Muscle layer of colon (tissue), 2 donors: Measurements from ENCODE around the gene NECTIN2.

Experiments
- H3K27ac ChIP-seq: one replicate; pipeline ENCODE4 v1.7.0; 2013; ENCODE audit warnings: low read depth, mild to moderate bottlenecking, low read length, moderate library complexity
- H3K27me3 ChIP-seq, 2 donors: one replicate each; pipeline ENCODE4 v1.7.0; 2013; ENCODE audit warnings: low read length in 2 of 2, mild to moderate bottlenecking in 2 of 2; ENCODE audit not compliant: insufficient read depth in 2 of 2, control insufficient read depth in 1 of 2
- H3K36me3 ChIP-seq: one replicate; pipeline ENCODE4 v1.7.0; 2013; ENCODE audit warnings: mild to moderate bottlenecking, low read length; ENCODE audit not compliant: insufficient read depth
- H3K4me1 ChIP-seq: one replicate; pipeline ENCODE4 v1.7.0; 2013; ENCODE audit warnings: mild to moderate bottlenecking, low read length; ENCODE audit not compliant: insufficient read depth
- H3K4me3 ChIP-seq, 2 donors: one replicate each; pipeline ENCODE4 v1.7.0; 2013; ENCODE audit warnings: low read length in 2 of 2, low read depth in 1 of 2, mild to moderate bottlenecking in 1 of 2, moderate library complexity in 1 of 2
- H3K9ac ChIP-seq: one replicate; pipeline ENCODE4 v1.7.0; 2013; ENCODE audit warnings: low read length
- H3K9me3 ChIP-seq: one replicate; pipeline ENCODE4 v1.7.0; 2013; ENCODE audit warnings: mild to moderate bottlenecking, low read length
- donor health status: abdominal sarcoma.
- donor health status: Adenocarcinoma of cecum.

NECTIN2 gene

GRCh38 chr19:44891016-44891882 is 45.2 kb downstream of the NECTIN2 start, which contains the start of gene TOMM40:
TSS of gene TOMM40 (plus strand) at chr19:44891254. CDS start at chr19:44891416, 162 bp downstream.
- Histone ChIP-seq H3K4me1 (peaks cover 22% of the 10 kb centered on the region), H3K9ac (peak within 1 kb of the TSS; percentile 51), H3K27me3 (no peaks in the 10 kb centered on the region), H3K27ac (peak within 1 kb of the TSS; percentile 92), H3K9me3 (no peaks in the 10 kb centered on the region), H3K4me3 (peak within 1 kb of the TSS; percentile 88 to 89), H3K36me3 (peaks cover 38% of the 10 kb centered on the region)

- Histone ChIP-seq H3K4me1 (peaks cover 22% of the 10 kb centered on the region), H3K9ac (no peak overlapping the region), H3K27me3 (no peaks in the 10 kb centered on the region), H3K9me3 (no peaks in the 10 kb centered on the region), H3K27ac (no peak overlapping the region), H3K36me3 (peaks cover 47% of the 10 kb centered on the region), H3K4me3 (no peak overlapping the region)
These were observed 46.8 kb downstream of the NECTIN2 start for GRCh38 chr19:44892932-44893331.

- H3K4me1 ChIP-seq = peaks cover 22% of the 10 kb centered on the region
- no peaks in the 10 kb centered on the region for H3K9me3 ChIP-seq
- H3K27me3 ChIP-seq = no peaks in the 10 kb centered on the region
- H3K36me3 ChIP-seq = peaks cover 44% of the 10 kb centered on the region
- no peak overlapping the region for H3K4me3 ChIP-seq
- H3K9ac ChIP-seq = no peak overlapping the region
- H3K27ac ChIP-seq = no peak overlapping the region
These were observed 47.4 kb downstream of the NECTIN2 start for GRCh38 chr19:44893332-44894051.

DNA sequence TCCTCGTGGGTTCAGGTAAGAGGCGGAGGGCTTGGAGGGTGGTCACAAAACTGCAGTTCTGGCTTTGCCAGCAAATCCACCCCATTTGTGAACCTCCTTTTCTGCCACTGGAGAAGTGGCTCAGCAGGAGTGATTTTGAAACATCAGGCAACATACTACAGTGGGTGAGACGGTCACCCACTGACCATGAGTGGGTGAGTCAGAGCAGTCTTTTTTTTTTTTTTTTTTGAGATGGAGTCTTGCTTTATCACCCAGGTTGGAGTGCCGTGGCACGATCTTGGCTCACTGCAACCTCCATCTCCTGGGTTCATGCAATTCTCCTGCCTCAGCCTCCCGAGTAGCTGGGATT is 47.9 kb downstream of the NECTIN2 start:
- H3K27me3 ChIP-seq = no peaks in the 10 kb centered on the region
- H3K9ac ChIP-seq = no peak overlapping the region
- no peak overlapping the region for H3K4me3 ChIP-seq
- H3K36me3 ChIP-seq = peaks cover 44% of the 10 kb centered on the region
- H3K4me1 ChIP-seq = peaks cover 22% of the 10 kb centered on the region
- no peak overlapping the region for H3K27ac ChIP-seq
- H3K9me3 ChIP-seq = no peaks in the 10 kb centered on the region

GRCh38 chr19:44894946-44895345 is 48.8 kb downstream of the NECTIN2 start:
- Histone ChIP-seq H3K4me3 (no peak overlapping the region), H3K9ac (no peak overlapping the region), H3K27me3 (no peaks in the 10 kb centered on the region), H3K36me3 (peaks cover 46% of the 10 kb centered on the region), H3K27ac (no peak overlapping the region), H3K4me1 (peaks cover 15% of the 10 kb centered on the region), H3K9me3 (no peaks in the 10 kb centered on the region)

DNA sequence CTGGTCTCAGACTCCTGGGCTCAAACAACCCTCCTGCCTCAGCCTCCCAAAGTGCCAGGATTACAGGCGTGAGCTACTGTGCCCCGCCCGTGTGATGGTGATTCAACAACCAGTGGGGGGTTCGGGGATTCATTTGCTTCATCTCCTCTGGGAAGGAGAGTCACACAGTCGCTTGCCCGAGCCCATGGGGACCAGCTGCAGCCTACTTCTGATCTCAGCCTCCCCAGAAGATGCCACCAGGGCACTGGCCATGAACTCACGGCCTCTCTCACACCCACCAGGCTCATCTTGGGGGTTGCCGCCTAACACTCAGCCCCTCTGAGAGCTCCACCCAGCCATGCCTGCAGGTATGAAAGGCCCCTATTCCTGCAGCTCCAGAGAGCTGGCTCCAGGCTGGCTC is 51.7 kb downstream of the NECTIN2 start:
- Histone ChIP-seq H3K9ac (no peak overlapping the region), H3K4me3 (no peak overlapping the region), H3K9me3 (no peaks in the 10 kb centered on the region), H3K4me1 (peaks cover under 1% of the 10 kb centered on the region), H3K27me3 (no peaks in the 10 kb centered on the region), H3K36me3 (peaks cover 65% of the 10 kb centered on the region), H3K27ac (no peak overlapping the region)

- Histone ChIP-seq H3K9me3 (no peaks in the 10 kb centered on the region), H3K27ac (no peak overlapping the region), H3K4me1 (peaks cover 7% of the 10 kb centered on the region), H3K27me3 (peaks cover under 1 to 10% of the 10 kb centered on the region in 2 donors), H3K4me3 (no peak overlapping the region), H3K9ac (no peak overlapping the region), H3K36me3 (peaks cover 45% of the 10 kb centered on the region)
These were observed 54.5 kb downstream of the NECTIN2 start for GRCh38 chr19:44900328-44901244.

DNA sequence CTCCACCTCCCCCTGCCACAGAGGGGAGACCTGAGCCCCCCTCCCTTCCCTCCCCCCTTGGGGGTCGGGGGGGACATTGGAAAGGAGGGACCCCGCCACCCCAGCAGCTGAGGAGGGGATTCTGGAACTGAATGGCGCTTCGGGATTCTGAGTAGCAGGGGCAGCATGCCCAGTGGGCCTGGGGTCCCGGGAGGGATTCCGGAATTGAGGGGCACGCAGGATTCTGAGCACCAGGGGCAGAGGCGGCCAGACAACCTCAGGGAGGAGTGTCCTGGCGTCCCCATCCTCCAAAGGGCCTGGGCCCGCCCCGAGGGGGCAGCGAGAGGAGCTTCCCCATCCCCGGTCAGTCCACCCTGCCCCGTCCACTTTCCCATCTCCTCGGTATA is 57.1 kb downstream of the NECTIN2 start:
- Histone ChIP-seq H3K36me3 (peaks cover 26% of the 10 kb centered on the region), H3K4me3 (no peak overlapping the region)

DNA sequence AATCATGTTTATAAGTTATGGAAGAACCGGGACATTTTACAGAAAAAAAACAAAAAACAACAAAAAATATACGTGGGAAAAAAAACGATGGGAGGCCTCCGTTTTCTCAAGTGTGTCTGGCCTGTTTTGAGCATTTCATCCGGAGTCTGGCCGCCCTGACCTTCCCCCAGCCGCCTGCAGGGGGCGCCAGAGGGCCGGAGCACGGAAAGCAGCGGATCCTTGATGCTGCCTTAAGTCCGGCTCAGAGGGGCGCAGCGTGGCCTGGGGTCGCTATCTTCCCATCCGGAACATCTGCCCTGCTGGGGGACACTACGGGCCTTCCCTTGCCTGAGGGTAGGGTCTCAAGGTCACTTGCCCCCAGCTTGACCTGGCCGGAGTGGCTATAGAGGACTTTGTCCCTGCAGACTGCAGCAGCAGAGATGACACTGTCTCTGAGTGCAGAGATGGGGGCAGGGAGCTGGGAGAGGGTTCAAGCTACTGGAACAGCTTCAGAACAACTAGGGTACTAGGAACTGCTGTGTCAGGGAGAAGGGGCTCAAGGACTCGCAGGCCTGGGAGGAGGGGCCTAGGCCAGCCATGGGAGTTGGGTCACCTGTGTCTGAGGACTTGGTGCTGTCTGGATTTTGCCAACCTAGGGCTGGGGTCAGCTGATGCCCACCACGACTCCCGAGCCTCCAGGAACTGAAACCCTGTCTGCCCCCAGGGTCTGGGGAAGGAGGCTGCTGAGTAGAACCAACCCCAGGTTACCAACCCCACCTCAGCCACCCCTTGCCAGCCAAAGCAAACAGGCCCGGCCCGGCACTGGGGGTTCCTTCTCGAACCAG is 57.7 kb downstream of the NECTIN2 start:
- Histone ChIP-seq H3K27me3 (peaks cover 5 to 29% of the 10 kb centered on the region in 2 donors), H3K9me3 (no peaks in the 10 kb centered on the region), H3K27ac (no peak overlapping the region), H3K4me3 (no peak overlapping the region), H3K4me1 (peaks cover 7% of the 10 kb centered on the region), H3K36me3 (peaks cover 26% of the 10 kb centered on the region), H3K9ac (no peak overlapping the region)

More for the DNA sequence above, 57.1 kb downstream of the NECTIN2 start:
- Histone ChIP-seq H3K9ac (no peak overlapping the region), H3K27ac (no peak overlapping the region), H3K4me1 (peaks cover 7% of the 10 kb centered on the region), H3K9me3 (no peaks in the 10 kb centered on the region), H3K27me3 (peaks cover 5 to 29% of the 10 kb centered on the region in 2 donors)

DNA sequence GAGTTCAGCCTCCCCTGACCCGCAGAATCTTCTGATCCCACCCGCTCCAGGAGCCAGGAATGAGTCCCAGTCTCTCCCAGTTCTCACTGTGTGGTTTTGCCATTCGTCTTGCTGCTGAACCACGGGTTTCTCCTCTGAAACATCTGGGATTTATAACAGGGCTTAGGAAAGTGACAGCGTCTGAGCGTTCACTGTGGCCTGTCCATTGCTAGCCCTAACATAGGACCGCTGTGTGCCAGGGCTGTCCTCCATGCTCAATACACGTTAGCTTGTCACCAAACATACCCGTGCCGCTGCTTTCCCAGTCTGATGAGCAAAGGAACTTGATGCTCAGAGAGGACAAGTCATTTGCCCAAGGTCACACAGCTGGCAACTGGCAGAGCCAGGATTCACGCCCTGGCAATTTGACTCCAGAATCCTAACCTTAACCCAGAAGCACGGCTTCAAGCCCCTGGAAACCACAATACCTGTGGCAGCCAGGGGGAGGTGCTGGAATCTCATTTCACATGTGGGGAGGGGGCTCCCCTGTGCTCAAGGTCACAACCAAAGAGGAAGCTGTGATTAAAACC is 58.4 kb downstream of the NECTIN2 start:
- Histone ChIP-seq H3K4me3 (no peak overlapping the region), H3K9ac (no peak overlapping the region), H3K27ac (no peak overlapping the region), H3K4me1 (peaks cover 7% of the 10 kb centered on the region), H3K36me3 (peaks cover 26% of the 10 kb centered on the region), H3K27me3 (peaks cover 5 to 29% of the 10 kb centered on the region in 2 donors), H3K9me3 (no peaks in the 10 kb centered on the region)
